ENCODE data around the gene SSTR3. TPM values are rescaled to one million over a fixed set of nuclear protein-coding genes. Genes with fewer than 3 reads are reported as not detected.

SSTR3 gene
- total and polyA plus RNA-seq, 9 of the 15 experiments (the other 6 are each of a cell fraction or from before 2014, with no cell fraction given) = 0.03 TPM; not detected in 8

- TF ChIP-seq RERE (CRISPR knock-in tag; IDR thresholded peaks at IDR 0.05; ENCODE audit: borderline replicate concordance) = no peak
- no peak for TF ChIP-seq ZC3H8 (IDR thresholded peaks at IDR 0.05)
- TF ChIP-seq PRMT5 (CRISPR knock-in tag; IDR thresholded peaks at IDR 0.05) = no peak
- no peak for TF ChIP-seq HCFC1 (IDR thresholded peaks at IDR 0.05; ENCODE audit: low read depth, low read length)
- no peak for TF ChIP-seq LEF1 (IDR thresholded peaks at IDR 0.05)
- no peak for TF ChIP-seq SFPQ (IDR thresholded peaks at IDR 0.05; ENCODE audit: low read depth, low read length)
- no peak for TF ChIP-seq SMARCA5 (IDR thresholded peaks at IDR 0.05)
- no peak for TF ChIP-seq ETV5 (CRISPR knock-in tag; IDR thresholded peaks at IDR 0.05; ENCODE audit: low read depth)
Measured at GRCh38 chr22:37206118-37206840, 6.0 kb downstream of the SSTR3 start (continued).

All from K562 (cell line).